ENCODE measurements around the gene OTOS. TPM values are rescaled to one million over a fixed set of nuclear protein-coding genes. Genes with fewer than 3 reads are reported as not detected.

Gene OTOS
- total RNA-seq, 1 donor from 2014 or later, result not detected

DNA sequence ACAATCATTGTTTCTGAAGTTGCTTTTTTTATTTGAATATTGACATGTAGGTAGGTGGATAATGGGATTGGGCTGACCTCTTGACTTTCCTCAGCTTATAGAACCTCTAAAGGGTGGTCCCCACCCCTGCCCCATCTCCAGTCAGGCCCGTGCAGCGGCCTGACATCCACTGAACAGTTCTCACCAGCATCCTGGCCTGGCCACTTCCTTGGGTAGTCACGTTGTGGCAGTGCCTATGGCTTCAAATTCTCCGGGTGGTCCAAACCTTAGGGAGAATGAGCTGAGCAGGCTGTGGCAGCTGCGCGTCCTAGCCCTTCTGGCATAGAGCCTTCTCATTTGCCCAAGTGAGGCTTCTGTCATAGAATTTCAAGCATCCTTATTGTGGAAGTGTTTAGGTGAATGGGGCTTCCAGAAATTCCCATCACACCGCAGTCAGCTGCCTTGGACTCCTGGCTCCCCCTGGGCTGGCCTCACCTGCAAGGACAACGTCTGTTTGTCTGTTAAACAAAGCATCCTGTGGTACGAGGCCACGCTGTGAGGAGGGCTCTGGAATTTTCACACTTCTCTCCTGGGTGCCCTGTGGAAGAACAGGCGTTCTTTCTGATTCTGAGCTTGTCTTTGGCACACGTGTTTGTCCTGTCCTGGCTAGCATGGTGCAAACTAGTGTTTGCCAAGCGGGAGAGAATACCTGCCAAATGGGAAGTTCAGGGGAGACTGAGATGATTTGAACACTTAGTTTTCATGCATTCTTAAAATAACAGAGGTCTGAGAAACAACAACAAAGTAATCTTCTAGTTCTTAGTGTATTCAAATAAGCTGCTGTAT lies 31.8 kb upstream of the OTOS start:
- DNase-seq, result no peak
- Mint-ChIP-seq H3K9me3 (no peaks in the 10 kb centered on the region), H3K27me3 (peaks cover 12% of the 10 kb centered on the region), H3K27ac (no peak overlapping the region), H3K36me3 (ENCODE audit: low read depth) (no peaks in the 10 kb centered on the region), H3K4me3 (no peak overlapping the region), H3K4me1 (no peaks in the 10 kb centered on the region)
- intact Hi-C loops (cut with micrococcal nuclease), result no loop called here

DNA sequence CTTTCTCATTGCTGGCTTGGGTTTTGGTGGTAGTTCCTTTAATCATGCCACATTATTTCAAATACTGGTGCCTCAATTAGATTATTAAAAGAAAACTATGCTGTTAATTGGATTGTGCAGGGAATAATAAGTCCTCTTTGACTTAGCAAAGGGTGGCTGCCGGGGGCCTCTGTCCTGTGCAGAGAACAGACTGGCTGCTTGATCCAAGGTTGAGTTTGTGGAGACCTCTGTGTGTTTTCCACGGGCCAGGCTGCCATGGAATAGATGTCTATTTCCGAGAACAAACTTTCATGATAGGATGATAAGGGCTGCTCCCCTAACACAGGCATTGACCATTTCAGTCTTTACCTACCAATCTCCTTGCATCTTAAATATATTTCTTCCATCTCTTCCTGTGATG lies 30.4 kb upstream of the OTOS start:
- H3K27me3 Mint-ChIP-seq, result peaks cover 6% of the 10 kb centered on the region
- intact Hi-C loops (cut with micrococcal nuclease), result no loop called here
- H3K4me3 Mint-ChIP-seq, result no peak overlapping the region
- no peak overlapping the region for H3K27ac Mint-ChIP-seq
- DNase-seq, result no peak
- H3K36me3 Mint-ChIP-seq (ENCODE audit: low read depth), result no peaks in the 10 kb centered on the region
- H3K4me1 Mint-ChIP-seq, result no peaks in the 10 kb centered on the region
- H3K9me3 Mint-ChIP-seq, result no peaks in the 10 kb centered on the region

DNA sequence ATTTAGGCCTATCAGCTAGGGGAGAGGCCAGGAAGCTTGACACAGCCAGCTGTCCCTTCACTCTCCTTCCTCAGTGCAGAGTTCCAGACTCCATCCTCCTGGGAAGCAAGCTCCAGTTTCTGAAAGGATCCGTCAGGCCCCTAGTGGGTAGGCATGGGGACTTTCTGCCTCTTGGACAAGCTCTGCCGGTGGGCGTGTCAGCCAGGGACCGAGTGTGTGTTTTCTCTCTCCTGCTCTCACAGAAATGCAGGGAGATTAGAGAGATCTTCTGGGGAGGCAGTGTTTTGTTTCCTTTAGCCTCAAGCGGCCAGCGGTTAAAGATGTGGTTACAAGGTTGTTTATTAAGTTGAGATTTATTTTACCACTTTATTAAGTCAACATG lies 29.9 kb upstream of the OTOS start:
- H3K27me3 Mint-ChIP-seq, result peaks cover 2% of the 10 kb centered on the region
- no peak overlapping the region for H3K4me3 Mint-ChIP-seq
- DNase-seq, result no peak
- H3K4me1 Mint-ChIP-seq, result no peaks in the 10 kb centered on the region
- H3K9me3 Mint-ChIP-seq, result no peaks in the 10 kb centered on the region
- intact Hi-C loops (cut with micrococcal nuclease), result no loop called here
- H3K27ac Mint-ChIP-seq, result no peak overlapping the region
- H3K36me3 Mint-ChIP-seq (ENCODE audit: low read depth), result no peaks in the 10 kb centered on the region

DNA sequence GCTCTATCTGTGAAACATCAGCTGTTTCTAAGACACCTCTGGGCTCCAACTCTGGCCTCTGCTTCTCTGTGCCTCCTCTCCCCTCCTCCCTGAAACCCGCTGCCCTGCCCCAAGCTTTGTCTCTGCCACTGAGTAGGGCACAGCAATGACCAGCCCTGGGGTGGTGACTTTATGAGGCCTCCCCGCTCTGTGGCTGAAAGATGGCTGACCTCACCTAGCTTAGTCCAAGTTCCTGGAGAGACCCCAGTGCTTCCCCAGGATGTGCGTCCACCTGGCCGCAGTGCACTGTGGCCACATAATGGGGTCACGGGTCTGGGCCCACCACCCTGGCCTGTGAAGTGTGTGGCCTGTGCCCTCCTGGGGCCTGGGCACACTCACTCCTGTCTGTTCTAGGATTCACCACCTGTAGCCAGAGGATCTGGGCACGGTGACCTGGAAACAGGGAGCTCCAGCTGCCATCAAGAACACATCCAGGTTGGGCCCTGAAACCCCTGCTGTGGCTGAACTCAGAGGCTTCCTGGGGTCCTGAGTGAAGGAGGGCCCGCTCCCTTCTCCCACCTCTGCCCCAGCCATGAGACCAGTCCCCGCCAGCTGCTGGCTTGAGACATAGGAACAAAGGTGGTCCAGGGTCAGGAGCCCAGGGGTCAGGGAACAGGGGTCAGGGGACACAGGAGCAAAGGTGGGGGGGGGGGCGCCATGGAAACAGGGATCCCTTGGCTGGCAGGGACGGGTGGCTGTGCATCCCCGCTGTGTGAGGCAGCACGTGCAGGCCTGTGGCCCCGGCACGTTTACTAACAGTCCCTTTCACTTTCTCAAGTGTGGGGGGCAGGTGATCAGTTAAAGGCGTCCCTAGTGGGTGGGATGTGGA lies 29.3 kb upstream of the OTOS start:
- peaks cover 2% of the 10 kb centered on the region for H3K27me3 Mint-ChIP-seq
- H3K27ac Mint-ChIP-seq, result no peak overlapping the region
- H3K36me3 Mint-ChIP-seq (ENCODE audit: low read depth), result no peaks in the 10 kb centered on the region

DNA sequence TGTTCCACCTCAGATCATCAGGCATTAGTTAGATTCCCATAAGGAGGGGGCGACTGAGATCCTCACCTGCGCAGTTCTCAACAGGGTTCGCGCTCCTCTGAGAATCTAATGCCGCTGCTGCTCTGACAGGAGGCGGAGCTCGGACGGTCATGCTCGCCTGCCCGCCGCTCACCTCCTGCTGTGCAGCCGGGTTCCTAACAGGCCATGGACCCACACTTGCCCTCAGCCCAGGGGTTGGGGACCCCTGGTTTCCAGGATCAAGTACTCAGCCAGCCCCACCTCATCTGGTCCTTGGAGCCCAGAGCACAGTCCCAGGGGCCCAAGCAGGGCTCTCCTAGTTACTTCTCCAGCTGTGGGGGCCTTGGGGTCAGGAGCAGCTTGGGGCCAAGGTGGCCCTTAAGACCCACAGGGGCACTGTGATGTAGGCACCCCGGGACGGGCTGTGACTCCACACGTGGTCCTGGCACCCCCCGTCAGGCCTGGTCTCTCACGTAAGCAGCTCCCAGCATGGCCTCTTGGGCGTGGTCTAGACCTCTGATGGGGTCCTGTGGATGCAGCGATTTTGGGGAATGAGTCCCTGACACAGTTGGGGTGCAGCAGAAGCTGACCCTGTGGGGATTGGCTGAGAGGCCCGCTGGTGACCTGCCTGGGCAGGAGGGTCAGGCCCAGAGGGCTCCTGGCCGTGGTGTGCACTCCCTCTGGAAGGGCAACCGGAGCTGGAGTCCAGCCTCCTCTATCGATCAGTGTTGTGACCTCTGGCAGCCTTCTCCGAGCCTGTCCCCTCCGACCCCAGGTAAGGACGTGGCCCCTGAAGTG lies 28.3 kb upstream of the OTOS start:
- H3K36me3 Mint-ChIP-seq (ENCODE audit: low read depth), result no peaks in the 10 kb centered on the region
- DNase-seq, result no peak
- peaks cover 6% of the 10 kb centered on the region for H3K9me3 Mint-ChIP-seq
- H3K27me3 Mint-ChIP-seq, result peaks cover 2% of the 10 kb centered on the region
- H3K4me1 Mint-ChIP-seq, result no peaks in the 10 kb centered on the region
- H3K4me3 Mint-ChIP-seq, result no peak overlapping the region
- intact Hi-C loops (cut with micrococcal nuclease), result no loop called here
- H3K27ac Mint-ChIP-seq, result no peak overlapping the region

More for the DNA sequence above, 29.3 kb upstream of the OTOS start:
- H3K4me3 Mint-ChIP-seq, result no peak overlapping the region
- no peak for DNase-seq
- no peaks in the 10 kb centered on the region for H3K9me3 Mint-ChIP-seq
- no peaks in the 10 kb centered on the region for H3K4me1 Mint-ChIP-seq
- intact Hi-C loops (cut with micrococcal nuclease), result no loop called here

DNA sequence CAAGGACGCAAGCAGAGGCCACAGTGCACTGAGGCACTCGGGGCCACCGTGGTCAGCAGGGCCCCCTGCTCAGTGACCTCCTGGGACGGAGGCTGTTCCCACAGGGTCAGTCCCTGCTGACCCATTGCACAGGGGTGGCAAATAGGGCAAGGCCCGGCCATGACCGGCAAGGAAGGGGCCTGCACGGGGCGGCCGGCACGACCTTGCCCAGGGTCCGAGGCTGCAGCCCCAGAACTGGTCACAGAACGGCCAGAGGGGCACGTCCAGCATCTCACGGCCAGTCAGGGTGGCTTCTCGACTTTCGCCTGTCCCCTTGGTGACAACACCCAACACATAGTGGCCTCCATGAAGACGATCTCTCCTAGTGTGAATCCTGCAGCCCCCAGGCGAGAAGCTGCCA lies 27.6 kb upstream of the OTOS start:
- H3K27ac Mint-ChIP-seq, result no peak overlapping the region
- no peak overlapping the region for H3K4me3 Mint-ChIP-seq
- peaks cover 8% of the 10 kb centered on the region for H3K9me3 Mint-ChIP-seq
- no peaks in the 10 kb centered on the region for H3K36me3 Mint-ChIP-seq (ENCODE audit: low read depth)
- no peaks in the 10 kb centered on the region for H3K4me1 Mint-ChIP-seq
- no peak for DNase-seq
- intact Hi-C loops (cut with micrococcal nuclease), result no loop called here
- H3K27me3 Mint-ChIP-seq, result peaks cover 2% of the 10 kb centered on the region

DNA sequence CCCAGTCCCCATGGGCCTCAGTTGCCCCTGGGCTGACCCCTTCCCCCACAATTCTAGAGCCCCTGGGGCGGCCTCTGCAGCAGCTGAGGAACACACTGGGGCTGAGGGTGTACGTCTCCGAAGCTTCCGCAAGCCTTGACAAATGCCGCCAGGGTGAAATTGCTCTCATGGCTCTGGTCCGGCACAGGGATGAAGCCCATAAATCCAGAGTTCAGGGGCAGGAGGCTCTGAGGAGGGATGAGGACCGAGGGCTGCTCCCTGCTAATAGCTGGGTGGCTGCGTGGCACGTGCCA lies 27.1 kb upstream of the OTOS start:
- no peak overlapping the region for H3K27ac Mint-ChIP-seq
- H3K9me3 Mint-ChIP-seq, result peaks cover 8% of the 10 kb centered on the region
- no peaks in the 10 kb centered on the region for H3K36me3 Mint-ChIP-seq (ENCODE audit: low read depth)
- intact Hi-C loops (cut with micrococcal nuclease), result no loop called here
- no peak overlapping the region for H3K4me3 Mint-ChIP-seq
- no peak for DNase-seq
- peaks cover 2% of the 10 kb centered on the region for H3K27me3 Mint-ChIP-seq
- H3K4me1 Mint-ChIP-seq, result no peaks in the 10 kb centered on the region

DNA sequence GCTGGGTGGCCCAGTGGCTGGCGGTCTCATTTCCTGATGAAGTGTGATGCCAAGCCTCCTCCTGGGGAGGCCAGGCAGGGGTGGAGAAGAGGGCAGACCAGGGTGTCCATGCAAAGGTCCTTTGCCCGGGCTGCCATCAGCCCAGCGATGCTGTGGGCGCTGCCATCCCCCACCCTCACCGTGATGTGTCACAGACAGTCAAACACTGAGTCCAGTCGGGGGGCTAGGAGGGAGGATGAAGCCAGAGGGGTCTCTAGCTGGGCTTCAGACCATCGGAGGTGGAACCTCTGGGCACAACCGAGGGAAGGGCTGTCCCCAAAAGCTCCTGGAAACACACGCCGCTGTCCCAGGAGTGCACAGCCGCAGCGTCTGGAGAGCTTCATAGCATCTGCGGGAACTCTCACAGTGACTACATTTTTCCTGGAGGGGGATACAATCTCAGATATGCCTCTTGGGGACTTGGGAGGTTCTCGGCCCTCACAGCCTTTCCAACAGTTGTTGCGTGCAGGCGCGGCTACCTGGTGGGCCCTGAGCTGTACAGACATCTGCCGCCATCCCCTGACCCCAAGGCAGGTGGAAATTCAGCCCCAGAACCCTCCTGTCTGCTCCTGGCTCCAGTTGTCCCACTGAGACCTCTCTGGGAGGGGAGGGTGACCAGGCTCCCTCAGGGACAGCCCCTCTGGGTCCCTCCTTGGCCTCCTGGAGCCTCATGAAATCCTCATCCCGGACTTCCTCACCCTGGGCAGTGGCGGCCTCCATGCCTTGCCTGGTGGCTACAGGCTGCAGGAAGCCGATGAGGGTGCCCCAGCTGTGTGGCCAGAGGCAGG lies 26.5 kb upstream of the OTOS start:
- intact Hi-C loops (cut with micrococcal nuclease), result no loop called here
- Mint-ChIP-seq H3K4me1 (no peaks in the 10 kb centered on the region), H3K4me3 (no peak overlapping the region), H3K27ac (no peak overlapping the region), H3K36me3 (ENCODE audit: low read depth) (no peaks in the 10 kb centered on the region), H3K9me3 (peaks cover 8% of the 10 kb centered on the region), H3K27me3 (peaks cover 2% of the 10 kb centered on the region)
- DNase-seq, result no peak

DNA sequence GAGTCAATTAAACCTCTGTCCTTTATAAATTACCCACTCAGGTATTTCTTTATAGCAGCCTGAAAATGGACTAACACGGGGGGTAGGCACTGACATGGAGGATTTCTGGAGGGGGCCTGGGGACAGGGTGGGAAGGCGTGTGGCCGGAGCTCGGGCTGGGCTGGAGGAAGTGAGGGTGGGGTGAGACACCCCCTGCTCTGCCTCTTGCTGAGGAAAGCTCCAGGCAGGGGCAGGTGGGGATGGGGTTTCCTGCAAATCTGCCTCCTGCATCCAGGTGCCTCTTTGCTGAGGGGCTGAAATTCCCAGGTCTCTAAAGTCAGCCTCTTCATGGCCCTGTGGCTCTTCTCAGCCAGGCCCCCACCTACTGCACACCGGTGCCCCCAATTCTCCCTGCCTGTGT lies 25.7 kb upstream of the OTOS start:
- Mint-ChIP-seq H3K9me3 (peaks cover 8% of the 10 kb centered on the region), H3K4me3 (no peak overlapping the region), H3K27me3 (peaks cover 2% of the 10 kb centered on the region), H3K27ac (no peak overlapping the region), H3K4me1 (no peaks in the 10 kb centered on the region), H3K36me3 (ENCODE audit: low read depth) (no peaks in the 10 kb centered on the region)
- DNase-seq, result no peak
- intact Hi-C loops (cut with micrococcal nuclease), result no loop called here

DNA sequence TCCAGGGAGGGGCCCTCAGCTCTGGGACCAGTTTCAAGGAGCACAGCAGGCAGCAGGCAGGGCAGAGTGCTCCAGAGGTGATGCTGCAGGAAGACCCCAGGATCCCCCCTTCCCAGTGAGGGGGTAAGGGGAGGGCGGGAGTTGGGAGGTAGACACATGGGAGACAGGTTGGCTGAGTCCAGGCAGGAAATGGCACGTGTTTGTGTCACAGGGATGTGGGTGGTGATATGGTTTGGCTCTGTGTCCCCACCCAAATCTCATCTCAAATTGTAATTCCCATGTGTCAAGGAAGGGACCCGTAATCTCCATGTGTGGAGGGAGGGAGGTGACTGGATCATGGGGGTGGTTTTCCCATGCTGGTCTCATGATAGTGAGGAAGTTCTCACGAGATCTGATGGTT lies 25.2 kb upstream of the OTOS start:
- Mint-ChIP-seq H3K27me3 (peaks cover 2% of the 10 kb centered on the region), H3K36me3 (ENCODE audit: low read depth) (no peaks in the 10 kb centered on the region), H3K4me3 (no peak overlapping the region), H3K9me3 (peaks cover 8% of the 10 kb centered on the region), H3K27ac (no peak overlapping the region), H3K4me1 (no peaks in the 10 kb centered on the region)
- DNase-seq, result no peak
- intact Hi-C loops (cut with micrococcal nuclease), result no loop called here

DNA sequence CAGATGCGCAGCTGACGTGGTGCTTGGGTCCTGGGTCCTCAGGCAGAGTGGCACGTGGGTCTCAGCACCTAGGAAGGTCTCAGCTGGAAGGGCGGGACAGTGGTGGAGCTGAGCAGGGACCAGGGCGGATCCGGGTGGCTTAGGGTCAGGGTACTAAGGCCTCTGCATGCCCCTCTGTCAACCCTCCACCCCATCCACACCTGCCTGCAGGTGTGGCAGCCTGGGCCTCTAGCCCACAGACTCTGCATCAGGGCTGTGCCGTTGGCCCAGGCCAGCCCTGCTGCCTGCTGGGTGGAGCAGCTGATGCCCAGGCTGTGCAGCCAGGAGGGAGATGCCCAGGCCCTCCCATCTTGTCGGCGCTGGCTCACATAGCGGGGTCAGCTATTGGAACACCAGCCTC lies 24.6 kb upstream of the OTOS start:
- no peak for DNase-seq
- intact Hi-C loops (cut with micrococcal nuclease), result no loop called here
- H3K36me3 Mint-ChIP-seq (ENCODE audit: low read depth), result no peaks in the 10 kb centered on the region
- H3K27me3 Mint-ChIP-seq, result no peaks in the 10 kb centered on the region
- no peaks in the 10 kb centered on the region for H3K4me1 Mint-ChIP-seq
- H3K4me3 Mint-ChIP-seq, result no peak overlapping the region
- peaks cover 8% of the 10 kb centered on the region for H3K9me3 Mint-ChIP-seq
- no peak overlapping the region for H3K27ac Mint-ChIP-seq

DNA sequence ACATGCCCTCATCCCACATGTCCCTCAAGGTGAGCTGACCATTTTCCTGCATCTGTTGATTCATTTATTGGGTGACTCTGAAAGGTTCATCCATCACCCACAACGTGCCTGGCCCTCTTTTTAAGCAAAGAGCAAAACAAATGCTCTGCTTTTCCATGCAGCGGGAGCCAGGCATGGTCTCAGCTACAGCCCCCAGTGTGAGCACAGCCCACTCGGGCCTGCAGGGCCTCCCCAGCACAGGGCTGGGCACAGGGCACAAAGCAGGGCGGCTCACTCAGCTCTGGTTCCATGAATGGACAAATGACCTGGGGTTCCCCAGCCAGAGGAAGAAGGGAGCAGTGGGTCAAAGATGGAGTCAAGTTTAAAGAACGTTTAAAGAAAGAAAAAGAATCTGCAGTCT lies 24.1 kb upstream of the OTOS start:
- no peak for DNase-seq
- H3K27me3 Mint-ChIP-seq, result no peaks in the 10 kb centered on the region
- peaks cover 8% of the 10 kb centered on the region for H3K9me3 Mint-ChIP-seq
- H3K4me1 Mint-ChIP-seq, result no peaks in the 10 kb centered on the region
- H3K36me3 Mint-ChIP-seq (ENCODE audit: low read depth), result no peaks in the 10 kb centered on the region
- no peak overlapping the region for H3K4me3 Mint-ChIP-seq
- intact Hi-C loops (cut with micrococcal nuclease), result no loop called here
- no peak overlapping the region for H3K27ac Mint-ChIP-seq

DNA sequence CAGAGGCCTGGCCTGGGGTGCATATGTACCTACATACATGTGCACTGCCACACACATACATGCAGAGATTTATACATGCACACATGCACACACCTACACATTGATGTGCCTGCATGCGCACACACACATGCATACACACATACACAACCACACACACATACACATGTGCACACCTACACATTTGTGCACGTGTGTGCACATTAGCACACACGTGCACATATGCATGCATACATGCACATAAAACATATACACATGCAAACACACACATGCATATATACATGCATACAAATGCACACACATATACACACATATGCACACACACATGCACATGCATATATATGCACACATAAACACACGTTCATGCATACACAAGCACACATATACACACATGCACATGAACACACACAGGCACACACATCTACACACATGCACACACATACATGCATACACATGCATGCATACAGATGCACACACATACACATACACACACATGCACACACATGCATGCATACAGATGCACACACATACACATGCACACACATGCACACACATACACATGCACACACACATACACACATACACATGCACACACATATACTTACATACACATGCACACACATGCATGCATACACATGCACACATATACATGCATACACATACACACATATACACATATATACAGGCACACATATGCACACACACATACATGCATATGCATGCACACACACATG lies 23.6 kb upstream of the OTOS start:
- intact Hi-C loops (cut with micrococcal nuclease), result no loop called here
- Mint-ChIP-seq H3K4me3 (no peak overlapping the region), H3K4me1 (no peaks in the 10 kb centered on the region), H3K27ac (no peak overlapping the region), H3K9me3 (peaks cover 8% of the 10 kb centered on the region), H3K36me3 (ENCODE audit: low read depth) (no peaks in the 10 kb centered on the region), H3K27me3 (no peaks in the 10 kb centered on the region)
- no peak for DNase-seq

All from activated CD4-positive, alpha-beta T cell treated with anti-CD3 and anti-CD28 coated beads, Interleukin-2, amount 10 ng/mL, durations not matched to agents 24 days and 14 days (primary cell).